ENCODE measurements around the gene DLK2. TPM values are rescaled to one million over a fixed set of nuclear protein-coding genes. Genes with fewer than 3 reads are reported as not detected.

Gene DLK2
- total RNA-seq, 1 donor from 2014 or later, result 1.0 TPM

GRCh38 chr6:43407296-43407695 lies 48.1 kb downstream of the DLK2 start:
- DNase-seq (no peak), ATAC-seq (ENCODE audit: poor library complexity) (no peak)
- intact Hi-C loops (cut with DNase I), result no loop called here

- no peak for ATAC-seq (ENCODE audit: poor library complexity)
- DNase-seq, result no peak
- intact Hi-C loops (cut with DNase I), result no loop called here
These were observed 50.0 kb downstream of the DLK2 start for GRCh38 chr6:43405354-43405753.

GRCh38 chr6:43402820-43403219 lies 52.5 kb downstream of the DLK2 start:
- intact Hi-C loops (cut with DNase I), result no loop called here
- DNase-seq (no peak), ATAC-seq (ENCODE audit: poor library complexity) (no peak)

- ATAC-seq (ENCODE audit: poor library complexity), result peak; percentile 68
- intact Hi-C loops (cut with DNase I), result no loop called here
These were observed 53.6 kb downstream of the DLK2 start for GRCh38 chr6:43401730-43402129.

More at GRCh38 chr6:43401730-43402129, 53.6 kb downstream of the DLK2 start:
- no peak for DNase-seq

Small RNAs within 50 kb of the gene (microRNA-seq; reads per million reads assigned to microRNA genes)
- gene MIR6780B, result not detected

Other genes with a start within 250 kb of the DLK2 start
- 31.5 TPM for gene DNPH1, start 226.1 kb downstream of the DLK2 start, total RNA-seq
- gene TTBK1, start 212.1 kb downstream of the DLK2 start, total RNA-seq, result 0.13 TPM
- not detected for gene SLC22A7, start 157.3 kb downstream of the DLK2 start, total RNA-seq
- 4.1 TPM for gene CRIP3, start 146.7 kb downstream of the DLK2 start, total RNA-seq
- gene ZNF318, start 85.9 kb downstream of the DLK2 start, total RNA-seq, result 10.2 TPM
- 9.8 TPM for gene ABCC10, start 28.0 kb downstream of the DLK2 start, total RNA-seq
- gene TJAP1, start 22.0 kb upstream of the DLK2 start, total RNA-seq, result 20.5 TPM
- 1.4 TPM for gene LRRC73, start 54.8 kb upstream of the DLK2 start, total RNA-seq
- 64.0 TPM for gene YIPF3, start 61.4 kb upstream of the DLK2 start, total RNA-seq
- gene POLR1C, start 61.5 kb upstream of the DLK2 start, total RNA-seq, result 15.6 TPM
- 12.9 TPM for gene XPO5, start 120.5 kb upstream of the DLK2 start, total RNA-seq
- 6.9 TPM for gene POLH, start 120.6 kb upstream of the DLK2 start, total RNA-seq
- 25.1 TPM for gene GTPBP2, start 173.7 kb upstream of the DLK2 start, total RNA-seq
- 26.1 TPM for gene MAD2L1BP, start 180.3 kb upstream of the DLK2 start, total RNA-seq
- gene RSPH9, start 189.5 kb upstream of the DLK2 start, total RNA-seq, result 0.16 TPM
- 39.5 TPM for gene MRPS18A, start 232.2 kb upstream of the DLK2 start, total RNA-seq

All from Right ventricle myocardium superior (tissue), 1 donor.